ENCODE results near the gene DOCK7.

GRCh38 chr1:62726011-62726442 is 37.8 kb upstream of the DOCK7 start:
- TF ChIP-seq CTCF (IDR thresholded peaks at IDR 0.05 in 8 of 11, conservative IDR thresholded peaks at IDR 0.05 in 3 of 11) (no peak), POLR2A (IDR thresholded peaks at IDR 0.05) (no peak)
